Spleen (tissue), 11 donors: ENCODE results near the gene GALNTL6. TPM values are rescaled to one million over a fixed set of nuclear protein-coding genes. Genes with fewer than 3 reads are reported as not detected.

ENCODE experiments used
- DNase-seq: peaks from one replicate; pipeline ENCODE4 v3.0.0-alpha.2; 2020
- H3K27ac ChIP-seq, 8 donors: fragments of 200-600 bp; sonication (generic) in 7 of 8; 1 replicate in 4 of 8; 2 replicates in 4 of 8; pipeline versions ENCODE4 v1.5.0 to v1.8.0; 2016 to 2021; ENCODE audit warnings: inconsistent platforms in 4 of 8, mild to moderate bottlenecking in 4 of 8, moderate library complexity in 1 of 8
- H3K27me3 ChIP-seq, 7 donors: fragments of 200-600 bp; sonication (generic) in 6 of 7; replicated peaks in 1 of 7; 1 replicate in 4 of 7; 2 replicates in 3 of 7; pipeline versions ENCODE4 v1.5.0 to v1.8.0; 2016 to 2021; ENCODE audit warnings: inconsistent platforms in 3 of 7, mild to moderate bottlenecking in 1 of 7
- H3K36me3 ChIP-seq, 6 donors: fragments of 200-600 bp; sonication (generic) in 5 of 6; 1 replicate in 4 of 6; 2 replicates in 2 of 6; pipeline versions ENCODE4 v1.5.0 to v1.8.0; 2016 to 2021; ENCODE audit warnings: inconsistent platforms in 2 of 6
- H3K4me1 ChIP-seq, 6 donors: fragments of 200-600 bp; sonication (generic) in 5 of 6; 1 replicate in 3 of 6; 2 replicates in 3 of 6; pipeline versions ENCODE4 v1.5.0 to v1.8.0; 2016 to 2021; ENCODE audit warnings: inconsistent platforms in 3 of 6
- H3K4me3 ChIP-seq, 8 donors: fragments of 200-600 bp; sonication (generic) in 7 of 8; 1 replicate in 4 of 8; 2 replicates in 4 of 8; pipeline versions ENCODE4 v1.5.0 to v1.8.0; 2016 to 2021; ENCODE audit warnings: inconsistent platforms in 4 of 8, mild to moderate bottlenecking in 4 of 8, moderate library complexity in 2 of 8
- H3K9me3 ChIP-seq, 8 donors: fragments of 200-600 bp; sonication (generic) in 7 of 8; 1 replicate in 4 of 8; 2 replicates in 4 of 8; pipeline versions ENCODE4 v1.5.0 to v1.8.0; 2016 to 2021; ENCODE audit warnings: inconsistent platforms in 4 of 8
- CTCF ChIP-seq, 11 experiments: fragments of 200-600 bp in 7 of 11; fragments of 450-650 bp in 4 of 11; sonication (generic) in 4 of 11; IDR thresholded peaks in 8 of 11; conservative IDR thresholded peaks in 3 of 11; 1 replicate in 7 of 11; 2 replicates in 4 of 11; pipeline versions ENCODE4 v1.4.0 to v1.8.0; 2016 to 2021; ENCODE audit warnings: antibody characterized with exemption in 11 of 11, inconsistent platforms in 4 of 11, mild to moderate bottlenecking in 1 of 11
- POLR2A ChIP-seq, 3 donors: fragments of 450-650 bp; IDR thresholded peaks; one replicate each; pipeline ENCODE4 v1.5.1; 2017; ENCODE audit warnings: antibody characterized with exemption in 3 of 3, mild to moderate bottlenecking in 1 of 3
- POLR2AphosphoS5 ChIP-seq, 3 donors: sonication (generic); formaldehyde crosslinking; IDR thresholded peaks; one replicate each; pipeline ENCODE4 v1.5.1; 2017; ENCODE audit warnings: antibody characterized with exemption in 3 of 3
- WGBS, 5 donors: extraction: QIAGEN DNeasy Blood & Tissue Kit in 3 of 5; methylation state at CpG; one replicate each; pipeline versions ENCODE4 v1.1.5 to v1.1.7; 2013 to 2018; 5-methylcytosine and 5-hydroxymethylcytosine counted together
- intact Hi-C: fragments of 100-400 bp; cut with DNase I; formaldehyde crosslinking; loops from one replicate; pipeline ENCODE4 v1.15.0; 2023; ENCODE audit warnings: low total_unique reads
- polyA plus RNA-seq, 3 donors: library from polyadenylated mRNA; stranded (reverse); fragments of 200-250 nt; gene quantifications; one replicate each; pipeline ENCODE4 v1.2.1, GENCODE V29; 2013
- total RNA-seq, 7 donors: library from RNA; depleted of rRNA in 3 of 7; stranded (reverse); fragments of >200 nt in 3 of 7; fragmentation: NEBNext Ultra II Directional in 4 of 7; extraction: Animal tissue kit (Norgen Biotek cat#: 25700) in 4 of 7; gene quantifications; one replicate each; pipeline versions ENCODE4 v1.1.0 to v1.2.1, GENCODE V29; 2016 to 2021
- donor health status: healthy with polysubstance abuse.
- donor health status: DM: no; HTN: no; CAD: no; lungs with moderate emphysema.
- donor health status: DM: no; HTN: no; CAD: no.
- donor health status: Bipolar disorder and iron deficiency.
- donor health status: healthy.
- donor health status: DM: no; HTN: no; CAD: no.
- donor health status: DM: yes; HTN: yes; CAD: no.

GALNTL6 gene
- total and polyA plus RNA-seq, 10 donors: 3.2 to 12.5 (median 7.1) TPM

GRCh38 chr4:172813359-172813923 is 1000.2 kb downstream of the GALNTL6 start:
- 36 to 55% (median 44%) methylated on average over 11 of the region's 11 CpGs for WGBS, 5 donors

GRCh38 chr4:172815499-172816164 is 1002.4 kb downstream of the GALNTL6 start:
- DNase-seq: no peak
- H3K36me3 ChIP-seq: no peaks in the 10 kb centered on the region
- 85 to 88% (median 87%) methylated on average over 8 of the region's 8 CpGs for WGBS, 5 donors
- H3K4me3 ChIP-seq: no peak overlapping the region
- intact Hi-C loops: no loop called here
- H3K27ac ChIP-seq: no peak overlapping the region
- no peak for TF ChIP-seq POLR2A (IDR thresholded peaks at IDR 0.05)
- TF ChIP-seq POLR2AphosphoS5 (IDR thresholded peaks at IDR 0.05): no peak
- TF ChIP-seq CTCF (IDR thresholded peaks at IDR 0.05 in 8 of 11, conservative IDR thresholded peaks at IDR 0.05 in 3 of 11): no peak
- no peaks in the 10 kb centered on the region for H3K4me1 ChIP-seq
- H3K27me3 ChIP-seq: peaks cover 0 to 7% (median 0%) of the 10 kb centered on the region in 7 donors
- H3K9me3 ChIP-seq: no peaks in the 10 kb centered on the region

More at GRCh38 chr4:172813359-172813923, 1000.2 kb downstream of the GALNTL6 start:
- Histone ChIP-seq H3K27me3 (peaks cover 0 to 7% (median 0%) of the 10 kb centered on the region in 7 donors), H3K4me3 (no peak overlapping the region), H3K27ac (no peak overlapping the region), H3K4me1 (no peaks in the 10 kb centered on the region), H3K9me3 (no peaks in the 10 kb centered on the region), H3K36me3 (no peaks in the 10 kb centered on the region)
- TF ChIP-seq CTCF (IDR thresholded peaks at IDR 0.05 in 8 of 11, conservative IDR thresholded peaks at IDR 0.05 in 3 of 11) (no peak), POLR2AphosphoS5 (IDR thresholded peaks at IDR 0.05) (no peak), POLR2A (IDR thresholded peaks at IDR 0.05) (no peak)
- DNase-seq: no peak
- intact Hi-C loops: no loop called here

GRCh38 chr4:172818901-172819300 is 1005.7 kb downstream of the GALNTL6 start:
- no peak overlapping the region for H3K27ac ChIP-seq
- H3K9me3 ChIP-seq: no peaks in the 10 kb centered on the region
- intact Hi-C loops: no loop called here
- TF ChIP-seq POLR2A (IDR thresholded peaks at IDR 0.05) (no peak), POLR2AphosphoS5 (IDR thresholded peaks at IDR 0.05) (no peak), CTCF (IDR thresholded peaks at IDR 0.05 in 8 of 11, conservative IDR thresholded peaks at IDR 0.05 in 3 of 11) (no peak)
- no peaks in the 10 kb centered on the region for H3K36me3 ChIP-seq
- no peak overlapping the region for H3K4me3 ChIP-seq
- WGBS, 5 donors: 57 to 83% (median 81%) methylated on average over 1 of the region's 1 CpG
- no peaks in the 10 kb centered on the region for H3K27me3 ChIP-seq
- H3K4me1 ChIP-seq: no peaks in the 10 kb centered on the region
- no peak for DNase-seq

- H3K27ac ChIP-seq: no peak overlapping the region
- TF ChIP-seq POLR2A (IDR thresholded peaks at IDR 0.05): no peak
- TF ChIP-seq CTCF (IDR thresholded peaks at IDR 0.05 in 8 of 11, conservative IDR thresholded peaks at IDR 0.05 in 3 of 11): no peak
- TF ChIP-seq POLR2AphosphoS5 (IDR thresholded peaks at IDR 0.05): no peak
- WGBS, 5 donors: 5 to 16% (median 8%) methylated on average over 1 of the region's 1 CpG
These were observed 1006.1 kb downstream of the GALNTL6 start for GRCh38 chr4:172819353-172819752.

More at GRCh38 chr4:172819353-172819752, 1006.1 kb downstream of the GALNTL6 start:
- Histone ChIP-seq H3K4me3 (no peak overlapping the region), H3K27me3 (no peaks in the 10 kb centered on the region), H3K4me1 (no peaks in the 10 kb centered on the region), H3K36me3 (no peaks in the 10 kb centered on the region), H3K9me3 (no peaks in the 10 kb centered on the region)
- no peak for DNase-seq
- intact Hi-C loops: no loop called here
